HG02759 (cell line): ENCODE results near the gene ARHGAP8.

Experiments
- ATAC-seq: cut with Tn5 transposase; IDR thresholded peaks from one replicate; pipeline ENCODE4 v1.9.1; 2021; ENCODE audit warnings: mild to moderate bottlenecking, moderate library complexity; ENCODE audit not compliant: unreplicated experiment

Gene ARHGAP8

GRCh38 chr22:44764974-44765373 lies 12.6 kb downstream of the ARHGAP8 start:
- no peak for ATAC-seq

GRCh38 chr22:44765571-44766285 lies 13.4 kb downstream of the ARHGAP8 start:
- no peak for ATAC-seq

GRCh38 chr22:44773082-44773481 lies 20.7 kb downstream of the ARHGAP8 start:
- no peak for ATAC-seq

GRCh38 chr22:44775862-44776261 lies 23.5 kb downstream of the ARHGAP8 start:
- no peak for ATAC-seq

GRCh38 chr22:44776605-44777363 lies 24.4 kb downstream of the ARHGAP8 start:
- no peak for ATAC-seq

- ATAC-seq, result no peak
These were observed 25.0 kb downstream of the ARHGAP8 start for GRCh38 chr22:44777364-44777755.

- no peak for ATAC-seq
These were observed 28.6 kb downstream of the ARHGAP8 start for GRCh38 chr22:44780876-44781449.

GRCh38 chr22:44782363-44782963 lies 30.1 kb downstream of the ARHGAP8 start:
- no peak for ATAC-seq

GRCh38 chr22:44783091-44783490 lies 30.7 kb downstream of the ARHGAP8 start:
- ATAC-seq, result no peak

GRCh38 chr22:44783581-44783980 lies 31.2 kb downstream of the ARHGAP8 start:
- no peak for ATAC-seq

- ATAC-seq, result no peak
These were observed 33.8 kb downstream of the ARHGAP8 start for GRCh38 chr22:44786136-44786535.

GRCh38 chr22:44786610-44787009 lies 34.2 kb downstream of the ARHGAP8 start:
- ATAC-seq, result no peak

- no peak for ATAC-seq
These were observed 35.5 kb downstream of the ARHGAP8 start for GRCh38 chr22:44787832-44788231.

- ATAC-seq, result no peak
These were observed 40.7 kb downstream of the ARHGAP8 start for GRCh38 chr22:44793106-44793505.

GRCh38 chr22:44793506-44794172 lies 41.3 kb downstream of the ARHGAP8 start:
- no peak for ATAC-seq

GRCh38 chr22:44795701-44796630 lies 43.6 kb downstream of the ARHGAP8 start:
- ATAC-seq, result no peak

- ATAC-seq, result no peak
These were observed 44.9 kb downstream of the ARHGAP8 start for GRCh38 chr22:44797181-44797725.

GRCh38 chr22:44799077-44799945 lies 46.9 kb downstream of the ARHGAP8 start:
- no peak for ATAC-seq
